SU-DHL-6 (cell line): ENCODE measurements around the gene ZMYND15.
"Not testable (repeated sequence)": the region's sequence is repeated elsewhere in the genome, so short reads cannot be mapped to it uniquely, and the experiment has no call there.

Experiments
- H2AFZ ChIP-seq: fragments of 200-600 bp; sonication (generic); 2 replicates; pipeline ENCODE4 v1.6.1; 2014; ENCODE audit warnings: low read depth, mild to moderate bottlenecking, moderate library complexity, mixed read lengths, antibody characterized with exemption, low read length; ENCODE audit not compliant: severe bottlenecking
- H3F3A ChIP-seq: fragments of 200-600 bp; shearing (Covaris generic); 2 replicates; pipeline ENCODE4 v1.6.0; 2016; ENCODE audit warnings: antibody characterized with exemption, mild to moderate bottlenecking; ENCODE audit not compliant: insufficient read depth
- H3K27ac ChIP-seq: fragments of 200-600 bp; sonication (generic); 2 replicates; pipeline ENCODE4 v1.5.1; 2016; ENCODE audit warnings: low read depth, mild to moderate bottlenecking, low read length, moderate library complexity, mixed read lengths
- H3K27me3 ChIP-seq: fragments of 200-600 bp; sonication (generic), shearing (Covaris generic); 2 replicates; pipeline ENCODE4 v1.6.0; 2014; ENCODE audit warnings: mild to moderate bottlenecking, low read length
- H3K36me3 ChIP-seq: fragments of 200-600 bp; sonication (generic); 2 replicates; pipeline ENCODE4 v1.6.1; 2014; ENCODE audit warnings: mild to moderate bottlenecking, low read length, mixed read lengths
- H3K4me2 ChIP-seq: fragments of 300-600, 200-600 bp; shearing (Covaris generic), sonication (generic); 2 replicates; pipeline ENCODE4 v1.6.0; 2014; ENCODE audit warnings: low read length, low read depth, mild to moderate bottlenecking; ENCODE audit not compliant: poor library complexity, severe bottlenecking
- H3K4me3 ChIP-seq: fragments of 200-600 bp; sonication (generic); 2 replicates; pipeline ENCODE4 v1.5.1; 2014; ENCODE audit warnings: antibody characterized with exemption, low read length, mild to moderate bottlenecking, mixed read lengths; ENCODE audit not compliant: insufficient read depth, poor library complexity, severe bottlenecking
- H3K79me2 ChIP-seq: fragments of 200-600 bp; sonication (generic); 2 replicates; pipeline ENCODE4 v1.6.1; 2014; ENCODE audit warnings: mild to moderate bottlenecking, low read length, moderate library complexity; ENCODE audit not compliant: insufficient read depth
- H3K9ac ChIP-seq: fragments of 200-600 bp; sonication (generic); 2 replicates; pipeline ENCODE4 v1.7.0; 2014; ENCODE audit warnings: mild to moderate bottlenecking, low read length
- H3K9me2 ChIP-seq: fragments of 200-600 bp; sonication (generic); replicated peaks from 2 replicates; pipeline ENCODE4 v1.6.1; 2014; ENCODE audit warnings: low read length; ENCODE audit not compliant: insufficient read depth
- H3K9me3 ChIP-seq: fragments of 200-600 bp; sonication (generic); 2 replicates; pipeline ENCODE4 v1.6.1; 2014; ENCODE audit warnings: low read length, mixed read lengths; ENCODE audit not compliant: insufficient read depth
- H4K20me1 ChIP-seq: fragments of 200-600 bp; sonication (generic); 2 replicates; pipeline ENCODE4 v1.6.1; 2014; ENCODE audit warnings: low read depth, mild to moderate bottlenecking, antibody characterized with exemption, low read length, moderate library complexity, mixed read lengths
- EZH2phosphoT487 ChIP-seq: fragments of 200-600 bp; sonication (generic), shearing (Covaris generic); conservative IDR thresholded peaks from 2 replicates; pipeline ENCODE4 v1.6.1; 2018; ENCODE audit warnings: mild to moderate bottlenecking, antibody characterized with exemption, low read length, moderate library complexity, mixed read lengths
- TF ChIP-seq, protein P1 (sequence below): fragments of 200-600 bp; sonication (generic); IDR thresholded peaks from one replicate; pipeline ENCODE4 v1.5.1; 2017; ENCODE audit warnings: antibody characterized with exemption, mild to moderate bottlenecking, low read length, moderate library complexity; ENCODE audit not compliant: insufficient read depth, poor library complexity, severe bottlenecking

The ZMYND15 gene

DNA sequence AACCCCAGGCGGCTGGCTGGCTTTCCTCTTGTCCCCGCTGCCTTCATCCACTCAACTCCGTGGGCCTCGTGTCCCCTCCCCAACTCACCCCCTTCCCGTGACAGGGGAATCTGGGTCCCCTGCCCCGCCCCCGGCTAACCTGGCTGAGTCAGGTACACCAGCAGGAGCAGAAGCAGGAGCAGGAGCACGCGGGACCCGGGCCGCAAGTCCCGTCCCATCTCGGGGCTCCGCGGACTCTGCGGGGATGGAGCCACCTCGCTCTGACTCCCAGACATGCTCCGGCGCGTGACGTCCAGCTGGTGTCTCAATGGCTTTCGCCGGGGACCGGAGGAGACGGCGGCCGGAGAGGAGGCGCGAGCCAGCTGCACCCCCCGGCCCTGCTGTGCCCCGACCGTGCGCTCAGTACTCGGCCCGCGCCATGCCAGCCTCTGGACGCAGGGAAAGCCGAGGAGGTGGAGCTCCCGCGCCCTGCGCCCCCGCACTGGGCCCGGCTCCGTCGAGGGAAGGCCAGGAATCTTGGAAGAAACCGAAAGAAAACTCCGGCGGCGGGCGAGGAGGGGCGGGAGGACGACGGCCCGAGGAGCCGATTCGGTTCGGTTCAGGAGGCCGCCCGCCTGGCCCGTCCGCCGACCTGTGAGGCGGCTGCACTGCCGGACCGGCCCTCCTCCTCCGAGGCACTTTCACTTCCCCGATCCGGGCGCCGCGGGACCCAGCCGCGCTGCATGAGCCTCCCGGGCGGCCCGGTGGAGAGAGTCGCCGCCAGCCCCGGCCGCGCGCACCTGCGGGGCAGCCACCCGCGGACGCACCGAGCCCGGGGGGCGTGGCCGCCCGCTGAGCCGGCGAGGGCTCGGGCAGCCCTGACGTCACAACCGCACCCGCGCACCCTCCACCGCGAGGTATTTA, at the start of gene ZMYND15, which contains the start of gene CXCL16:
ZMYND15 (plus strand) TSS at position 712 of the 903 bp plus-strand sequence. CDS start 716 bp downstream, outside the sequence.
CXCL16 (minus strand) TSS at position 807 of the 903 bp plus-strand sequence; CDS start at position 218, 589 bp downstream.
- no peaks in the 10 kb centered on the region for H4K20me1 ChIP-seq
- no peaks in the 10 kb centered on the region for H3F3A ChIP-seq
- H3K4me3 ChIP-seq = peak within 1 kb of the TSS; percentile 51
- H3K9me3 ChIP-seq = no peaks in the 10 kb centered on the region
- H3K9me2 ChIP-seq = no peaks in the 10 kb centered on the region
- TF ChIP-seq EZH2phosphoT487 = no peak
- TF ChIP-seq, protein P1, sequence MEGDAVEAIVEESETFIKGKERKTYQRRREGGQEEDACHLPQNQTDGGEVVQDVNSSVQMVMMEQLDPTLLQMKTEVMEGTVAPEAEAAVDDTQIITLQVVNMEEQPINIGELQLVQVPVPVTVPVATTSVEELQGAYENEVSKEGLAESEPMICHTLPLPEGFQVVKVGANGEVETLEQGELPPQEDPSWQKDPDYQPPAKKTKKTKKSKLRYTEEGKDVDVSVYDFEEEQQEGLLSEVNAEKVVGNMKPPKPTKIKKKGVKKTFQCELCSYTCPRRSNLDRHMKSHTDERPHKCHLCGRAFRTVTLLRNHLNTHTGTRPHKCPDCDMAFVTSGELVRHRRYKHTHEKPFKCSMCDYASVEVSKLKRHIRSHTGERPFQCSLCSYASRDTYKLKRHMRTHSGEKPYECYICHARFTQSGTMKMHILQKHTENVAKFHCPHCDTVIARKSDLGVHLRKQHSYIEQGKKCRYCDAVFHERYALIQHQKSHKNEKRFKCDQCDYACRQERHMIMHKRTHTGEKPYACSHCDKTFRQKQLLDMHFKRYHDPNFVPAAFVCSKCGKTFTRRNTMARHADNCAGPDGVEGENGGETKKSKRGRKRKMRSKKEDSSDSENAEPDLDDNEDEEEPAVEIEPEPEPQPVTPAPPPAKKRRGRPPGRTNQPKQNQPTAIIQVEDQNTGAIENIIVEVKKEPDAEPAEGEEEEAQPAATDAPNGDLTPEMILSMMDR = no peak
- no peaks in the 10 kb centered on the region for H3K27me3 ChIP-seq
- H3K9ac ChIP-seq = peak within 1 kb of the TSS; percentile 47
- H3K36me3 ChIP-seq = no peaks in the 10 kb centered on the region
- H3K79me2 ChIP-seq = no peaks in the 10 kb centered on the region
- no peak within 1 kb of the TSS for H3K27ac ChIP-seq
- H2AFZ ChIP-seq = peak within 1 kb of the TSS; percentile 62
- H3K4me2 ChIP-seq = peak within 1 kb of the TSS; percentile 65

DNA sequence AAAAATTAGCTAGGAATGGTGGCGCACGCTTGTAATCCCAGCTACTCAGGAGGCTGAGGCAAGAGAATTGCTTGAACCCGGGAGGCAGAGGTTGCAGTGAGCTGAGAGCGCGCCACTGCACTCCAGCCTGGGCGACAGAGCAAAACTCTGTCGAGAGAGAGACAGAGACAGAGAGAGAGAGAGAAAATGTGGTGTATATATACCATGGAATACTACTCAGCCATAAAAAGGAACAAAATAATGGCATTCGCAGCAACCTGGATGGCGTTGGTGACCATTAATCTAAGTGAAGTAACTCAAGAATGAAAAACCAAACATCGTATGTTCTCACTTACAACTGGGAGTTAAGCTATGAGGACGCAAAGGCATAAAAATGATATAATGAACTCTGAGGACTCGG, 49.8 kb upstream of the ZMYND15 start:
- peaks cover 16% of the 10 kb centered on the region; the same call in 1 of the 2 replicates for H3K36me3 ChIP-seq
- H3K27ac ChIP-seq, H3F3A ChIP-seq, H2AFZ ChIP-seq, H3K27me3 ChIP-seq, H3K4me2 ChIP-seq, H3K9me2 ChIP-seq, H4K20me1 ChIP-seq, H3K4me3 ChIP-seq, H3K9me3 ChIP-seq, H3K9ac ChIP-seq: not testable (repeated sequence)
- H3K79me2 ChIP-seq = peaks cover 76% of the 10 kb centered on the region

DNA sequence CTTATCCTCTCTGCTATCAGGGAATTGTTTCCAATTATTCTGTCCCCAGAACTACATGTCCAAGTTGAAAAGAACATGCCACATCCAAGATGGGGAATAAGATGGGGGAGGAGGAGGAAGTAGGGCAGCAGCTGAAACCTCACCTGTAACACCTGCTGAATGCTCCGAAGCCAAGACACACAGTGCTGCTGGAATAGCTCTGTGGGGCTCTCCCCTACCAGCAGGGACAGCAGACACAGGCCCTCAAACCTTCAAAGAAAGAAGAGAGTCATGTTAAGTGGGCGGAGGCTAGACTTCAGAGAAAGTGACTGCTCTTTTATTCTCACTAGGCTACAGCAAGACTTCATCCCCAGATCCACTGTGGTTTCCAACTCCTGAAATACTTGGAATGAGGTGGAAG, 48.9 kb upstream of the ZMYND15 start:
- Histone ChIP-seq H3K9ac (no peak overlapping the region), H3K4me2 (no peak overlapping the region), H3F3A (no peaks in the 10 kb centered on the region), H3K27ac (no peak overlapping the region), H3K4me3 (no peak overlapping the region), H3K27me3 (no peaks in the 10 kb centered on the region), H3K9me2 (no peaks in the 10 kb centered on the region), H3K79me2 (peaks cover 85% of the 10 kb centered on the region), H3K36me3 (peaks cover 16% of the 10 kb centered on the region; the same call in 1 of the 2 replicates), H2AFZ (no peak overlapping the region), H3K9me3 (no peaks in the 10 kb centered on the region), H4K20me1 (peaks cover 4% of the 10 kb centered on the region; the same call in 1 of the 2 replicates)
- TF ChIP-seq, protein P1 = no peak
- no peak for TF ChIP-seq EZH2phosphoT487

GRCh38 chr17:4691686-4692085, 47.9 kb upstream of the ZMYND15 start:
- no peaks in the 10 kb centered on the region for H3K27me3 ChIP-seq
- peaks cover 4% of the 10 kb centered on the region; the same call in 1 of the 2 replicates for H4K20me1 ChIP-seq
- no peak for TF ChIP-seq EZH2phosphoT487
- TF ChIP-seq, protein P1 = no peak
- H3K9me3 ChIP-seq = no peaks in the 10 kb centered on the region
- peaks cover 90% of the 10 kb centered on the region for H3K79me2 ChIP-seq
- H3F3A ChIP-seq = no peaks in the 10 kb centered on the region
- H3K27ac ChIP-seq = no peak overlapping the region
- peaks cover 16% of the 10 kb centered on the region; the same call in 1 of the 2 replicates for H3K36me3 ChIP-seq
- no peak overlapping the region for H2AFZ ChIP-seq
- H3K4me3 ChIP-seq = no peak overlapping the region
- no peaks in the 10 kb centered on the region for H3K9me2 ChIP-seq
- no peak overlapping the region for H3K9ac ChIP-seq
- no peak overlapping the region for H3K4me2 ChIP-seq
